HG03520 (cell line): ENCODE data around the gene CYGB.
"Not testable (repeated sequence)": the region's sequence is repeated elsewhere in the genome, so short reads cannot be mapped to it uniquely, and the experiment has no call there.

ENCODE experiments used
- ATAC-seq: cut with Tn5 transposase; IDR thresholded peaks from one replicate; pipeline ENCODE4 v1.9.1; 2021; ENCODE audit warnings: mild to moderate bottlenecking, moderate library complexity; ENCODE audit not compliant: unreplicated experiment

CYGB gene

DNA sequence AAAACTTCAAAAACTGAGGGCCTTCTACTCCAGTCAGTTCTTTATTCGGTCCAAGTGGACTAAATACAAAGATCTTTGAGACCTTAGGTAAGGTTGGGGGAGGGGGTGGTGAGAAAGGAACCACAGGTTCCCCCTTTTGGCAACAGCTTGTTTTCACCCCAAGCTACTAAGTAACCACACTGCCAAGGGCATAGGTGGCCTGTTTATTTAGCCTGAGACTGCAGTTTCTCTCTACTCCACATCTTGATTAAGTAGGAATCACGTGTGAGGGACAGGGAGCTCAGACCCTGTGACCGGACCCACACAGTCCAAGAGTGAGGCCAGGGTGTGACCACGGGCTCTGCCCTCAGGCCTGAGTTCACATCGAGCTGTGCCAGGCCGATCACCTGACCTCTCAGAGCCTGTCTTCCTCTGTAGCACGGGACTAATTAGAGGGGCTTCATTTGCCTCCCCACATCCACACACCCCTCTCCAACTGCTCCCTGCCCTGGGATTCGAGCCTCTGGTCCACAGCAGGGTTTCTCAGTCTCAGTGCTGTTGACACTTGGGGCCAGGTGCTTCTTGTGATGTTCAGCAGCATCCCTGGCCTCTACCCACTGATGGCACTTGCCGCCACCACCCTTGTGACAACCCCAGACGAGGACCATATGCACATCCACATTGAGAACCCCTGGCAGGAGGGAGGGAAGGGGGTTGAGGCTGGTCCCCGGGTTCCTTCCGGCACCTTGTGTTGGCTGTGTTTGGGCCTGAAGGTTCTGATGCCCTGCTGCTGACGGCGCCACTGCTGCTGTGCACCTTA lies 30.3 kb upstream of the CYGB start:
- no peak for ATAC-seq

DNA sequence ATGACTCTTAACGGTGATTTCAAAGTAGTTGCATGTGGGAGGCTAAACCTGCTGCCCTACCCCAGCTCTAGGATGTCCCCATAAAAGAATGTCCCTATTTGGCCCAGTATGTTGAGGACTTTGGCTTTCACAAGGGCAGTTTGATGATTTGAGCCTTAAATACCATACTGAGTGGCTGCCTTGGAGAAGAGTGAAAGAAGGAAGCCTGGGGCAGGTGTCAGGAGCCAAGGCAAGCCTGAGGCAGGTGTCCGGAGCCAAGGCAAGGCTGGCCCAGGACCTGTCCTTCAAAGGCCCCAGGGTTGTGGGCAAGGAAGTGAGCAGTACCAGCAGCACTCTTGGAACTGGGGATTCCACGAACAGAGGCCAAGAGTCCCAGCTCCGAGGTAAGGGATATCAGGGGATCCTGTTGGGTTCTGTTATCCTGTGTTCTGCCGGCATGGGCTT lies 29.5 kb upstream of the CYGB start:
- ATAC-seq = no peak

DNA sequence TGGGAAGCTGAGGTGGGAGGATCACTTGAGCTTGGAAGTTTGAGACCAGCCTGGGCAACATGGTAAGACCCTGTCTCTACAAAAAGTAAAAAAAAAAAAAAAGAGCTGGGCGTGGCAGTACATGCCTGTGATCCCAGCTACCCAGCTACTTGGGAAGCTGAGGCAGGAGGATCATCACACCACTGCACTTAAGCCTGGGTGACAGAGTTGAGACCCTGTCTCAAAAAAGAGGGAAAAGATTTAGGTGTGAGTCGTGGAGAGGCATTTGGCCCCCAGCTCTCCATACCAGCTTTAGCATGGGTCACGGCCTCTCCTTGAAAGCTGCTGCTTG lies 29.1 kb upstream of the CYGB start:
- ATAC-seq = no peak

DNA sequence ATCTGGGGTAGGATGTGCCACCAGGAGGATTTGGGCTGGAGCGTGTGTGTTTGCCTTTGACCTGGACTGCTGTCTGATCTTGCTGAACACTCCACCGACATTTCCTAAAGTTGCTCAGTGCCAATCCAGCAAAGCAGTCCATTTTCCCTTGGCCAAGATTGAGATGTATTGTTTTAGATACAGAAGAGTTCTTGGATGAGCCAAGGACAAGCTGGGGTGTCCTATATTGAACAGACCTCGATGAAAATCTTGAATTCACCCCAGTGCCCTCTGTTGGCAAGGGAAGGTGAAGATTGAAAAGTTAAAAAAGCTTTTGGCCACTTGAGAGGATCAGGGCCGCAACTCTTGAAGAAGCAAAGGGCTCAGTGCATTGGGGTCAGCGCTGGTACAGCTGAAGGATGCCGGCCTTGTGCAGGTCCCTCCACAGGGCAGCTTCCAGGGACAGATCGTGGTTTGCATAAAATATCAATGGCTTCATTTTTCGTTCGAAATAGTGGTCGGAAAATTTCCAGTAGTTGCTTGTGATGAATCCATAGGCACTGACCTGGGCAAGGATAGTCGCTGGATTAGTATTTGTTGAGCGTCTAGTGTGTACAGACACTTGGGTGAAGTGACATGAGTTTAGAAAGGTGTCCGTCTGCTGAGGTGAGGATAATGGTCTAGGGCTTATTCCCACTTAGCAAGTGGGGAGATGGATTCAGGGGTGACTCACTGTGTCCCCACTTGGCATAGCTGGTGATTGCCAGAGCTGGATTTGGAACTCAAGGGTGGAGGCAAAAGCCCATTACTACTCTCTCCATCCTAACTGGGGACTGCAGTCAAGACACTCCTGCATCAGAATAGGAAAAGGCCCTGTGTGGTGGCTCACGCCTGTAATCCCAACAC lies 28.5 kb upstream of the CYGB start:
- no peak for ATAC-seq

DNA sequence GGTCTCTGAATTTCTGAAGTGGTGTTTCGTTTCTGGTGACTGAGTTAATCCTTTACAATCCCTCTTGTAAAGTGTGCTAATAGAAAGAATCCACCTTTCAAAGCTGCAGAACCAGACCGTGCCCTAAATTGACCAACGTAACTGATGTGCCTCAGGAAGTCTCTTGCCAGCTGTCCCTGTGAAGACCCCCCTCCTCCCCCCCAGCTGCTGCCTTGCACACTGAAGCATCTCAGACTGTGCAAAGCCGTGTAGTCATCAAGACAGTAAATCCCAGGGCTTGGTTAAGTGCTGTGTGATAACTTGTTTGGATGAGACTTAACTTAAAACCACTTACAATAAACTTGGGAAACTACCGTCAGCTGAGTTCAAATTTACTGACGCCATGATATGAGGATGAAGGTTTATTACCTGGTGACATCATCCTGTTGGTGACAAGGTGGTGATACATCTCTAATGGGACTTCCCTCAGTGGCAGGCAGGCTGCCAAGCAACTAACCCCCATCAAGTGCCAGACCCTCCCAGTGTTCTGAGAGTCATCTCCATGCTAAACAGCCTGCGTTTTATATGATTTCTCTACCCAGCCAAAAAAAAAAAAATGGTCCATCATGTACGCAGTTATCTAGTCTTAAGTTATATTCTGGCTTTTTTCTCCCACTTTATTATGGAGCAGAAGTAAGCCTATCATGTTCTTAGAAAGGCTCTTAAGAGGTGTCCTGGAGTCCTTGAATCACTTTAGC lies 27.6 kb upstream of the CYGB start:
- not testable (repeated sequence) for ATAC-seq

DNA sequence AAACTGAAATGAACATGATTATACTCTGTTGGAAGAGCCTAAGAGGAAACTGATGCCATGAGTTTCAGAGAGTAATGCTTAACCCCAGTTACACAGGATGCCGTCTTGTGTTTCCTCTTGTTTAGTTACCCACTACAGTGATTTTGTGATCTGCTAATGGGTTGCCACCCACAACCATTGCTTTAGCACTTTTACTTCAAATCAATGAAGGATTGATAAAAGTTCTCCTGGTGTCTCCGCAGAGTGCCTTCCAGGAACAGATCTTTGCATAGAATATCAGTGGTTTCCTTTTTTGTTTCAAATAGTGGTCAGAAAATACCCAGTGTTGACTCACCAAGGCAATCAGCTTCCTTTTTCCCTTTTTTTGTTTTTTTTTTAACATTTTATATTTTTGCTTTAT lies 25.9 kb upstream of the CYGB start:
- not testable (repeated sequence) for ATAC-seq

DNA sequence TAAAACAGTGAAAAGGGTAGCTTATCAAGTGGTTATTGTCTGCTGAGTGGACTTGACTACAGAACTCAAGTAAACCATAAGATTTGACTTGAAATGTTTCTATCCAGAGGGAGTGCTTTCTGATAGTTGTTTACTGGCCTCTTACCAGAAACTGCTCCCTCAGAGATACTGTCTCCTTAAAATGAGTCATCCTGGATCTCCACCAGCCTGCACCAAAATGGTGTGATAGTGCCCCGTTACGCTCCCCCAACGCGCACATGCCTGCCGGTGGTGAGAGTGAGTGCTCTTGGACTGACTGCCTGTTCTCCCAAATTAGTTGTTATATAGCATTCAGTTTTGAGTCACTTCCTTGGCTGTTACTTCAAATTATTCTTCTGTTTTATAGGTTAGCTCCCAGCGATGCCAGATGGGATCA lies 25.2 kb upstream of the CYGB start:
- ATAC-seq = no peak

DNA sequence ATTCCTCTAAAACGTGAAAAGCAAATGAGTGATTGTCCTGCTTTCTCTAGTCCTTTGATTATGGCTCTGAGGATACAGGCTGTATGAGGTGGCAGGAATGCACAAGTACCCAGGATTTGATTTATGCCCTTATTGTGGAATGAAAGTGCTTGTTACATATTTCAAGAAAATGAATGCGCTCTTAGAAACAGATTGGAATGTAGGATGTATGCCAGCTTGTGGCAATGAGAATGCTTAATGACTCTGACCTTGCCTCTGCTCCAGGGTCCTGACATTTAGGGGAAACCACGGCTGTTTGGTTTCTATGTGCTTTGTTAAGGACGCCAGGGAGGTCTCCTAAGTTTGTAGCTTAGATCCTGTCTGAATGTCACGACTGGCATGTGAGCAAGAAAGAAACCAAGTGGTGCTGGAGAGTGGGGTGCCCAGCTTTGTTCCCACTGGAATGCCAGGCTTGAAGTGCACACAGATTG lies 24.3 kb upstream of the CYGB start:
- no peak for ATAC-seq

DNA sequence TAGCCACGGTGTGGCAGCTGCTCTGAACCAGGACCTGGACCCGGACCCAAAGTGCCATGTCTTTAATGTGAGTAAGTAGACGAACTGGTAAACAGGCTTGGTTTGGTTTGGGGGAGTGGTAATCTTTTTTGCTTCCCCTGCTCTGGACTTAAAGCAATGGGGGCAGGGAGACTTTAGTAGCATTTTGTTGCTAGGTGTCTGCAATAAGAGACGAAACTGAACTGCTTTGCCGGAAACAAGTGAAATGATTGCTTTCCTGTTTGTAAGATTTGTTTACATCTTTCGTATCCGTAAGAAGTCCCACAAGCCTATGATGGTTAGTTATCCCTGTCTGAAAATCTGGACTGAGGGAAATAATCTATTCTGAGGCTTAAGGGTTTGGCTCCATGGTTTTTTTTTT lies 23.8 kb upstream of the CYGB start:
- no peak for ATAC-seq

DNA sequence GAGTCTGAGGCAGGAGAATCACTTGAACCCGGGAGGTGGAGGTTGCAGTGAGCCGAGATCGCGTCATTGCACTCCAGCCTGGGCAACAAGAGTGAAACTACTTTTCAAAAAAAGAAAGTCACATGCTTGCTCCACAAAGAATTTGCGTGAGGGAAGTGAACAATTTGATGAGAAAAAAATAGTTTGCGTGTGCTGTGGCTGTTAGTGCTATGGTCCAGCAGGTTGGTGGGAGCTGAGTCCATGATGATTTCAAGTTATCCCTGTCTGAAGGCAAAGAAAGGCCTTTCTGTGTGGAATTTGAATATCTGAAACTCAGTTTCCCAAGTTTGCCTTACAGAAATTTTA lies 23.3 kb upstream of the CYGB start:
- no peak for ATAC-seq

DNA sequence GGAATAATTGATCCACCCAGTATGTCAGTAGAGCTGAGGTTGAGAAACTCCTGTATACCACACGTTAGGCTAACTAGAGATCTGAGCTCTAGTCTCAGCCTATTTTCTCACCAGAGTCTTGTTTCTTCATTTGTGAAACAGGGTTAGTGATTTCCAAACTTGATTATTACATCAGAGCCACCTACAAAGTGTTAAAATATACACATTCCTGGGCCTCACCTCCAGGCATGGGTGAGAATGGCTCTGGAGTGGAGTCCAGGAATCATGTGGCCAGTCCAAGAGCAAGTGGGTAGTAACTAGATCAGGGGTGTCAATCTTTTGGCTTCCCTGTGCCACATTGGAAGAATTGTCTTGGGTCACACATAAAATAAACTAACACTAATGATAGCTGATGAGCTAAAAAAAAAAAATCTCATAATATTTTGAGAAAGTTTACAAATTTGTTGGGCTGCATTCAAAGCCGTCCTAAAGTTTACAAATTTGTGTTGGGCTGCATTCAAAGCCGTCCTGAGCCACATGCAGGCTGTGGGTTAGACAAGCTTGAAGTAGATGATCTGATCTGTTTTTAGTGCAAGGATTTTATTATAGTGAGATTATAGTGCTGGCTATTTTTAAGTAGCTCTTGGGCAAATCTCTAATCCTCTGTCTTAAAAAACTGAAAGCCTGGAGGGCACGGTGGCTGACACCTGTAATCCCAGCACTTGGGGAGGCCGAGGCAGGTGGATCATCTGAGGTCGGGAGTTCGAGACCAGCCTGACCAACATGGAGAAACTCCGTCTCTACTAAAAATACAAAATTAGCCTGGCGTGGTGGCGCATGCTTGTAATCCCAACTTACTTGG lies 22.7 kb upstream of the CYGB start:
- ATAC-seq = no peak

DNA sequence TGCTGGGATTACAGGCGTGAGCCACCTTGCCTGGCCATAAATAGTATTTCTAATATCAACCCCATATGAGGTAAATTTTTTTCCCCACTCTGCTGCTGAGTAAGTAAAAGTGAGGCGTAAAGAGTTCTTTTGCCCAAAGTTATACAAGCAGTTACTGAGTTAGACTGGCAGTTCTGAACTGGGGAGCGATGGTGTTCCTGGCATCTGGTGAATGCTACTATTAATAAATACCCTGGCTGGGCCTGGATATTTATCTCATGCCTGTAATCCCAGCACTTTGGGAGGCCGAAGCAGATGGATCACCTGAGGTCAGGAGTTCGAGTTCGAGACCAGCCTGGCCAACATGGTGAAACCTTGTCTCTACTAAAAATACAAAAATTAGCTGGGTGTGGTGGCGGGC lies 22.0 kb upstream of the CYGB start:
- not testable (repeated sequence) for ATAC-seq

DNA sequence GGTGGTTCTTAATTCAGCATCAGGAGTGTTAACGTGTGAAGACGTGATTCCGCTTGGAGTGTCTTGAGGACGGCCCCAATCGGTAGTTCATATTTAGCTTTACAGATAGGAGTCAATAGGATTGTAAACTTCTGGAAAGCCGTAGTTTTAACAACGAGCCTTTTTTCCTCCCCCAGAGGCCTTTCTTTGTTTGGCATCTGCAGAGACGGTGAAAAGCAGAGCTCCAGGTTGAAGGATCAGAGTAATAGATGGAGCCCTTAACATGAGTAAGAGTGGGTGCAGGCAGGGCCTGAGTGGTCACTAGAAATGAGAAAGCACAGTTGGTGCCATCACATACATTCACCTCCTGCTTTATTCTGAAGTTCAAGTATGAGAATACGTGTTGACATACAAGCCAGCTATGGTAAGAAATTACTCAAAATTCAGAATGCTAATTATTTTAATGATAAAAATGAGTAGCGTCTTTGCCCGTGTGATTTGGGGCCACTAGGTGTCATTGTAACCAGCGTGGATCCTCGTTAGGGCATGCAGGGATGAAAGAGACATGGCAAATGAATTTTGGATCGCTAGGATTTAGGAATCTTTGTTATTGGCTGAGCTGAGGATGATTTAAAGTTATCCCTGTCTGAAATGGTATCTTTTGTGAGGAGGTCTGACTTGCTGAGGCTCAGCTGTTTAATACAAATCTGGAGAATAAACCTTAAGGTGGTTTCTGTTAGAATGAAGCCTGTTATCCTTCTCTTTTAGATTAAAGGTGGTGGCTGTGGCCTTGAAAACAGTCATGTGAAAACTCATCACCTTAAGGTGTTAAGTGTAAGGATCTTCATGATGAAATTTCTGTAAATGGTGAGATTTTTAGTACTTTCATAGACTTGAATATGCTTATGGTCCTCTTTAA lies 20.9 kb upstream of the CYGB start:
- ATAC-seq = no peak

DNA sequence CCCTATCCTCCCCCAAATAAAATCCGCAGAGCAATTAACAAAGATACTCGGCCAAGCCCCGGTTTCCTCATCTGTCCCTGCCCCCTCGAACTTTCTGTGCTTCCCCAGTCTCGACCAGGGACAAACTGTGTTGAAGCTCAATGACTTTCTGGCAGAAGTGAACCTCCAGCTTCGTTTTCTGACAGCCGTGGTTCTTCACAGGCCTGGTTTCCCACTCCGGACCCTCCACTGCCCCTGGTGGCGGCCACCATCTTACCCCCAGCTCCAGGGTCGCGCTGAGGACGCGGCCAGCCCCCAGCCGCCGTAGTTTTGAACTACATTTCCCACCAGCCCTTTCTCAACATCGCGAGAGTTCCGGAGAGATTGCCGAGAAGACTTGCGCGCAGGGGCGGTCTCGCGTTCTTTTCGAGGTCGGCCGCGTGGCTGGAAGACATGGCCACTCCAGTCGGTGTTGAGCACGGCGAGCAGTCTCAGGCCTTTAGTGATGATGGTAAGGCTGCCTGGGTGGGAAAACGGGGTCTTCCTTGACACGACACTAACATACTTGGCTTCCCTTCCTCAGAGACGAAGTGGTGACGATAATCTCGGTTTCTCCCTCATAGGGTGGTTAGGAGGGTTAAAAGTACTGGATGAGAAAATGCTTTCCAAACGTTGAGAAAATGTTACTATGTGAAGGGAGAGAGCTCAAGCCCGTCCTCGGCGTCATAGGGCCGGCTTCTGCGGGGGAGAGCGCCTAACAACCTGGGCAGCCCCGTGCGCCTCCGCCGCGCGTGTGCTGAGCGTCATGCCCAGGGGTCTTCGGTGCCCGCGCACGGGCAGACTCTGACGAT lies 20.1 kb upstream of the CYGB start:
- peak; percentile 67 for ATAC-seq

DNA sequence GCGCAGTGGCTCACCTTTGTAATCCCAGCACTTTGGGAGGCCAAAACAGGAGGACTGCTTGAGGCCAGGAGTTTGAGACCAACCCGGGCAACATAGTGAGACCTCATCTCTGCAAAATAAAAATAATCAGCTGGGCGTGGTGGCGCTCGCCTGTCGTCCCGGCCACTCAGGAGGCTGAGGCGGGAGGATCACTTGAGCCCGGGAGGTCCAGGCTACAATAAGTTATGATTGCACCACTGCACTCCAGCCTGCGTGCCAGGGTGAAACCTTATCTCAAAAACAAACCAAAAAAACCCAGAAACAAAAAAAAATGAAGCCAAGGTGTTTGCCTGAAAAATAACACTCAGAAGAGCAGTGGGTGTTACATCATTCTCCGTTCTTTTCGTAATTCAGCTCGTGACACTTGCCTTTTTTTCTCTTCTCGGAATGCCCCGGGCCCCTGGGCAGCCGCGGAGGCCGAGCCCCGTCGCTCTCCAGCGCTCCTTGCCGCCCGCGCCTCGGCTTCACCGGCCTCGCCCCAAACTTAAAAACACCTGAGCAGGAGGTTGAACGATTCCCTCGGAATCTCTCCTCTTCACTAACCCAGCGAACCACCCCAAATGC lies 19.4 kb upstream of the CYGB start:
- peak; percentile 31 for ATAC-seq

DNA sequence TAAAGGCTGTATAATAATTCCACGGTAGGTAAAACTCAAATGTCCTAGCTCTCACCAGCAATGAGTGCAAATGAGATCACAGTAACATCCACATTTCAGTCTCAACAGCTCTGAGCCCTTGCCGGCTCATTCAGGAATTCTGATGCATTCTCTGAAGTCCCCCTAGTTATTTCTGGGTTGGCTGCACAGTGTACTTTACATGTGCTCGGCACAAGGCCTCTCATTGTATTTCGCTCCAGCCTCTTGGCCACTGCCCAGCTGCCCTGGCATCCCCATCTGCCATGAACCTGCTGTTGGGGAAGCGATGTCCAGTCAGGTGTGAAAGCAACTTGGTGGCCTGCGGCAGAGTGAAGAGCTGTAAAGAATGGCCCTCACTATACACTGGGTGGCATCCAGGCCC lies 16.6 kb upstream of the CYGB start:
- no peak for ATAC-seq

DNA sequence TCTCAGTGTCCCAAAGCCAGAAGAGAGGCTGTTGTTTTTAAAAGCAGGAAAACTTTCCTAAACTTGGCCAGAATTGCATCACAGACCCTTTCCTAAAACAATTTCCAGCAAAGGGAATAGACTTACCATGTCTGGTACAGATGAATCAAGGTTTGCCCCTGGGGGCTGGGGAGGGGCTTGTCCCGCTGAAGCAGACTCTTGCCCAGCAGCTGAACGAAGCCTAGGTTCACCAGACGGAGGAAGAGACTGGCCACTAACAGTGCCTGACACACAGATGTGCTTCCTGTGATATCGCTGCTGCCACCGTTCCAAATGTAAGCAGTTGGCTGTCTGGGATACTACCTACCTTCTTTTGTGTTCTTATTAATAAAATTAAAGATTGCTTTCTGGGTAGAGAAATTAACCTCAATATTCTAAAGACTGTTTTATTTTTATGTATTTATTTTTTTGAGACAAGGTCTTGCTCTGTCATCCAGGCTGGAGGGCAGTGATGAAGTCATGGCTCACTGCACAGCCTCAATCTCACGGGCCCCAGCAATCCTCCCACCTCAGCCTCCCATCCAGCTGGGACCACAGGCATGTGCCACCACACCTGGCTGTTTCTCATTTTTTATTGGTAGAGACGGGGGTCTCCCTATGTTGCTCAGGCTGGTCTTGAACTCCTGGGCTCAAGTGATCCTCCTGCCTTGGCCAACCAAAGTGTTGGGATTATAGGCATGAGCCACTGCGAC lies 15.8 kb upstream of the CYGB start:
- no peak for ATAC-seq

DNA sequence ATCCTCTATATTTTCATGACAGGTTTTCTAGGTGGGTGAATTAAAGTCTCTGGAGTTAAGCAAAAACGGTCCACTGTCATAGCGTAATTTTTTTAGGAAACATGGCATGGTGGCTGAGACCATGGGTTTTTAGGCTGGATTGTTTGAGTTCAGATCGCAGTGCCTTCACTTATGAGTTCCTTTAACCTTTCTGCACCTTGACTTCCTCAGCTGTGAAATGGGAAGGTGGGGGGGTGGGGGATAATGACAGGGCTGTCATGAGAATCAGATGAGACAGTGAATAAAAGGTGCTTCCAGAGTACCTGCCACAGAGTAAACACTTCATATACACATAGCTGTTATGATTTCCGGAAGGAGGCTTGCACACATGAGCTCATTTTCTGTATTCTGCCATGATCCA lies 14.2 kb upstream of the CYGB start:
- no peak for ATAC-seq
